Measurements from ENCODE around the gene SLC38A10. TPM values are rescaled to one million over a fixed set of nuclear protein-coding genes. Genes with fewer than 3 reads are reported as not detected.

SLC38A10 gene
- total and polyA plus RNA-seq, 8 donors: 72.8 to 190 (median 96.9) TPM

DNA sequence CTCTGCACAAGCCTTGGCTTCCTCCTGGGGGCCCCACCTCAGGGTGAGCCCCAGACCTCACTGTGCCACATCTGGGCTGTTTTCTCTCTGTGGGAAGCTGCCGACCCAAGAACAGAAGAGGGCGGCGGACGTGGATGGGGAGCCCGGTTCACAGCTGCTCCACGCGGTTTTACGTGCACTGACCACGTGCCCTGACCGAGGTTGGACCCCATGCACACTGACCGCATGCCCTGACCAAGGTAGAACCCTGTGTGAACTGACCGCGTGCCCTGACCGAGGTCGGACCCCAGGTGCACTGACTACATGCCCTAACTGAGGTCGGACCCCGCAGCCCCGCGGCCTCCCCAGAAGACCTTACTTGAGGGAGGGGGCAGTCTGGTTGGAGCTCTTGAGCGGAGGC is 92.0 kb downstream of the SLC38A10 start:
- Histone ChIP-seq H3K9me3 (no peaks in the 10 kb centered on the region), H3K27me3 (no peaks in the 10 kb centered on the region), H3K36me3 (no peaks in the 10 kb centered on the region), H3K27ac (no peak overlapping the region), H3K4me3 (no peak overlapping the region), H3K4me1 (no peaks in the 10 kb centered on the region)
- intact Hi-C loops (cut with DNase I): loop anchor here in 1 of 3 donors (5.0 kb wide), 1 partner anchor 61 kb away; no protein-coding TSS in a partner anchor
- no peak for TF ChIP-seq CTCF (IDR thresholded peaks at IDR 0.05)
- ATAC-seq (no peak), FAIRE-seq (no peak), DNase-seq (peak in 1 of 6 donors; percentile 68)
- WGBS, 2 donors: 94% methylated on average over 20 of the region's 20 CpGs

DNA sequence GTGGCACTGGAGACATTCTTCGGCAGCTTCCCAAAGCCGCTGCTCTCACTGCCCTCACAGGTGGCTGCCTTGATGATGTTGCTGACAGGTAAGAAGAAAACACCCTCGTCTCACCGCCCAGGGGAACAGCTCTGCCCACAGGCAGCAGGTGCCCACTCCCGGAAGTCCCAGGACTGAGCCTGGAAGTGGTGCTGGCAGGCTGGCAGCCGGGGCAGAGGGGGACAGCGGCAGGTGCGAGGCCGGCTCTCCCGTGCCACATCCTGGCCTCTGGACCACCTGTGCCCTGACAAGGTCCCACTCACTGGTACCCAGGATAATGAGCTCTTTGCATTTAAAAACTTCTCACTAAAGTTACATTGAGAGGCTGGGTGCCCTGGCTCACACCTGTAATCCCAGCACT is 92.8 kb downstream of the SLC38A10 start:
- DNase-seq (peak in 1 of 6 donors; percentile 57), ATAC-seq (no peak), FAIRE-seq (no peak)
- intact Hi-C loops (cut with DNase I): loop anchor here in 1 of 3 donors (5.0 kb wide), 1 partner anchor 60 kb away; no protein-coding TSS in a partner anchor
- WGBS, 2 donors: 94 to 96% methylated on average over 10 of the region's 10 CpGs
- Histone ChIP-seq H3K4me1 (no peaks in the 10 kb centered on the region), H3K9me3 (no peaks in the 10 kb centered on the region), H3K4me3 (no peak overlapping the region), H3K36me3 (no peaks in the 10 kb centered on the region), H3K27me3 (no peaks in the 10 kb centered on the region), H3K27ac (no peak overlapping the region)
- no peak for TF ChIP-seq CTCF (IDR thresholded peaks at IDR 0.05)

- 45 to 50% methylated on average over 27 of the region's 27 CpGs for WGBS, 2 donors
- ATAC-seq (peak; percentile 94 to 99 (median 96)), DNase-seq (peak in 5 of 6 donors; percentile 69 to 81 (median 77)), FAIRE-seq (no peak)
- no peak overlapping the region for H3K27ac ChIP-seq
- no peaks in the 10 kb centered on the region for H3K36me3 ChIP-seq
- no peaks in the 10 kb centered on the region for H3K9me3 ChIP-seq
- no peak overlapping the region for H3K4me3 ChIP-seq
- no peaks in the 10 kb centered on the region for H3K4me1 ChIP-seq
- peak; percentile 60 to 73 (median 70) for TF ChIP-seq CTCF (IDR thresholded peaks at IDR 0.05)
- no peaks in the 10 kb centered on the region for H3K27me3 ChIP-seq
- intact Hi-C loops (cut with DNase I): loop anchor here in 1 of 3 donors (5.0 kb wide), 1 partner anchor 59 kb away; no protein-coding TSS in a partner anchor
Measured at GRCh38 chr17:81200695-81201580, 94.2 kb downstream of the SLC38A10 start.

- no peak for FAIRE-seq
- ATAC-seq: no peak
- Histone ChIP-seq H3K27me3 (no peaks in the 10 kb centered on the region), H3K27ac (no peak overlapping the region), H3K9me3 (no peaks in the 10 kb centered on the region), H3K4me3 (no peak overlapping the region), H3K4me1 (no peaks in the 10 kb centered on the region), H3K36me3 (no peaks in the 10 kb centered on the region)
- TF ChIP-seq CTCF (IDR thresholded peaks at IDR 0.05): no peak
- intact Hi-C loops (cut with DNase I): loop anchor here in 1 of 3 donors (5.0 kb wide), 1 partner anchor 58 kb away; no protein-coding TSS in a partner anchor
- 84 to 90% methylated on average over 18 of the region's 18 CpGs for WGBS, 2 donors
- peak in 1 of 6 donors; percentile 67 for DNase-seq
Measured at GRCh38 chr17:81200201-81200600, 94.9 kb downstream of the SLC38A10 start.

DNA sequence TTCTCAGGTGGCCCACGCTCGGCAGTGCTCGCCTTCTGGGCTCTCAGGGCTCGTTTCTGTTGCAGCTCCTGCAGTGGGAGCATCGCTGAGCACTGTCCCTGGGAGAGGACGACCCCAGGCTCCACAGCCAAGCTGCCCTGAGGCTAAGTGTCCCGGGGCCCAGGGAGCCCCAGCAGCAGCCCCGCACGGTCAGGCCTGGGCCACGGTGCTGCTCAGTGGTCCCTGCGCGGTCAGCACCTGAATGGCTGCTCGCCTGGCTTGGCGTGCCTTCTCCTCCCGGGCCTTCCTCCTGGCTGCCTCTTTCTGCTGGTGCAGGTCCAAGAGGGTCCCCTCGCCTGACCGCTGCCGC is 95.7 kb downstream of the SLC38A10 start:
- intact Hi-C loops (cut with DNase I): no loop called here
- no peaks in the 10 kb centered on the region for H3K27me3 ChIP-seq
- no peaks in the 10 kb centered on the region for H3K4me1 ChIP-seq
- no peak for ATAC-seq
- DNase-seq: peak in 1 of 6 donors; percentile 69
- FAIRE-seq: no peak
- no peaks in the 10 kb centered on the region for H3K9me3 ChIP-seq
- H3K36me3 ChIP-seq: no peaks in the 10 kb centered on the region
- no peak overlapping the region for H3K4me3 ChIP-seq
- TF ChIP-seq CTCF (IDR thresholded peaks at IDR 0.05): no peak
- WGBS, 2 donors: 94 to 97% methylated on average over 18 of the region's 18 CpGs
- H3K27ac ChIP-seq: no peak overlapping the region
